DMS53 treated with DMSO at 0.1 percent for 48 hours (cell line): ENCODE measurements around the gene GABRG3.

Source experiments
- DNase-seq: peaks from one replicate; lab custom pipeline; 2025; ENCODE audit not compliant: unreplicated experiment; lab: John Stamatoyannopoulos, UW

GABRG3 gene

DNA sequence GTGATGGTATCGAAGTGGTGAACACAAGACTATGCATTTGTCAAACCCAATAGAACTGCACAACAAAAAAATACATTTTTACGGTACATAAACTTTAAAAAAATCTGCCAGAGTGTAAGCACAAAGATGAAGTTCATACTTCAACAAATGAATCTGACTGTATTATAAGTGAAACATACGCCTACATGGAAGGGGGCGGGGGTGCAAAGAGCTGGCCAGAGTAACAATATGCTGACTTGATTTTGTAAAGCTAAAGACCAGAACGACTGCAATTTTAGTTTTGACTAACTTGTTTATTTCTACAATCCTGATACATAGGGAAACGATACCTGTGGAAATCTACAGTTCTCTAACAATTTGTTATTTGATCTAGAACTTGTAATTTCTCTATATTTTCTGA lies 426.0 kb downstream of the GABRG3 start:
- DNase-seq, result no peak

GRCh38 chr15:27398631-27399161 lies 427.7 kb downstream of the GABRG3 start:
- DNase-seq, result no peak

DNA sequence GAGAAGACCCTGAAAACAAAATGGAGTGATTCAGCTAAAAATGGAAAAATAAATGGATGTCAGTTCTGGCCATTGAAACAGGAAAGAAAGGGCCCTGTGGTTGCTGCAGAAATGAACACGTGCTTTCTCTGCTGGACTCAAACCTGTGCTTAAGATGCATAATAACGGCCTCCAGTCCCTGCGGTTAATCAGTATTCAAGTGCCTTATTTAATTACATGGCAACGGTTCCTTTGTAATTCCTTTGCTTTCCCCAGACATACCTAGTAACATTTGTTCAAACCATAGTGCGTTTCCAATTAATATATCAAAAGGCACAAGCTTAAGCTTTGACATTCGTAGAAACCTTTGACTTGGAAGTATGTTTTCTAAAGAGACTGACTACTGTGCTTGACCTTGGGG lies 428.3 kb downstream of the GABRG3 start:
- no peak for DNase-seq

GRCh38 chr15:27401471-27401870 lies 430.5 kb downstream of the GABRG3 start:
- no peak for DNase-seq

DNA sequence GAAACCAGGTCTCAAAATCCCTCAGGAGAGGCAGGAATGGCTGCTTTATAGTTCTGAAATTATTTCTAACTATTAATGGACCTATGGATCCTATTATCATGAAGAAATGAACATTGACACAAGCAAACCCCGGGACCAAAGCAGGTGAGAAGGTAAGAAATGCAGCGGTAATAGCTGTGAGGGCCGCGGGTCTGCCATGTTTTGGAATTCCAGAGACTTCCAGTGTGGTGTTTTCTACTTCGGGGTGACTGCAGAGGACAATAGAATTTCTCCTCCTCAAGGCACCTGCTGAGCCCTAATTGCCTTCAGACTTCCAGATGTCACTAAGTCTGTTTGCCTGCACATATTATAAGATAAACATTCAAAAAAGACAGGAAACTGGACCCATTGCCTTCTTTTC lies 437.4 kb downstream of the GABRG3 start:
- no peak for DNase-seq

- peak; percentile 93 for DNase-seq
Observed at GRCh38 chr15:27410996-27411605, 440.1 kb downstream of the GABRG3 start.

- peak; percentile 73 for DNase-seq
Observed at GRCh38 chr15:27412415-27412814, 441.4 kb downstream of the GABRG3 start.

- DNase-seq, result no peak
Observed at GRCh38 chr15:27414168-27414870, 443.3 kb downstream of the GABRG3 start.

DNA sequence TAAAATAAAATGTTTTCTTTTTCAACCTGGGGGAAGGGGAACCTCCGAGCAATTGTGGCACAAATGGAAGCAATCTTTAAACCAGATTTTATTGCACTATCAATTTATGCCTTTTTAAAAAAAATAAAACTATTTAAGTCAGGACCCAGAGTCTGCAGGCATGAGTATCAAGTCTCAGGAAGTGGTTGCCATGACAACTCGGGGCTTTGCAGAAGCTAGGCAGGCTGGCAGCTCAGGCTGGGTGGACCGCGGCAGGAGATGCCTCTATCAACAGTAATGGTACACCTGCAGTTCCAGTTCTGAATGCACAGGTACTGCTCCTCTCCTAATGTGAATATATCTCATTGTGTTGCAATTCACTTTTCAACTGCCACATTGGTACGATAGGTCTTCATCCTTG lies 447.7 kb downstream of the GABRG3 start:
- no peak for DNase-seq

GRCh38 chr15:27422997-27423396 lies 452.0 kb downstream of the GABRG3 start:
- DNase-seq, result no peak

DNA sequence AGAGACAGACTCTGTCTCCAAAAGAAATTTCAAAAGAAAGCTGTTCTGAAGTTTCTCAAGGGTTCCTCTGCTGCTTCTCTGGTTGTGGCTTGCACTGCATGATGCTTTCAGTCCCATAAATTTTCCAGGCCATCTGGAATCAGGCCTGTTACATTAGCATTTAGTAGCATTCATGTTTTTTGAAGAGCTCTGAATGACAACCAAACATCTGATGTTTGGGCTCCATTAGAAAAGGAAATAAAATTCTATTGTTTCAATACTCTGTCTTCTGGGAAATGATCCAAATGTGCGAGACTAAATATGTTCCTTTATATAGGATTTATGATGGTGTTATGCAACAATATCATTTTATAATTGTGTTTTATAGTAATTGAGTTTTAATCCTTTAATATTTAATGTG lies 455.8 kb downstream of the GABRG3 start:
- no peak for DNase-seq

- no peak for DNase-seq
Observed at GRCh38 chr15:27427276-27427675, 456.3 kb downstream of the GABRG3 start.

- DNase-seq, result no peak
Observed at GRCh38 chr15:27428151-27428550, 457.2 kb downstream of the GABRG3 start.

GRCh38 chr15:27429577-27429976 lies 458.6 kb downstream of the GABRG3 start:
- no peak for DNase-seq

- no peak for DNase-seq
Observed at GRCh38 chr15:27433604-27434003, 462.6 kb downstream of the GABRG3 start.

DNA sequence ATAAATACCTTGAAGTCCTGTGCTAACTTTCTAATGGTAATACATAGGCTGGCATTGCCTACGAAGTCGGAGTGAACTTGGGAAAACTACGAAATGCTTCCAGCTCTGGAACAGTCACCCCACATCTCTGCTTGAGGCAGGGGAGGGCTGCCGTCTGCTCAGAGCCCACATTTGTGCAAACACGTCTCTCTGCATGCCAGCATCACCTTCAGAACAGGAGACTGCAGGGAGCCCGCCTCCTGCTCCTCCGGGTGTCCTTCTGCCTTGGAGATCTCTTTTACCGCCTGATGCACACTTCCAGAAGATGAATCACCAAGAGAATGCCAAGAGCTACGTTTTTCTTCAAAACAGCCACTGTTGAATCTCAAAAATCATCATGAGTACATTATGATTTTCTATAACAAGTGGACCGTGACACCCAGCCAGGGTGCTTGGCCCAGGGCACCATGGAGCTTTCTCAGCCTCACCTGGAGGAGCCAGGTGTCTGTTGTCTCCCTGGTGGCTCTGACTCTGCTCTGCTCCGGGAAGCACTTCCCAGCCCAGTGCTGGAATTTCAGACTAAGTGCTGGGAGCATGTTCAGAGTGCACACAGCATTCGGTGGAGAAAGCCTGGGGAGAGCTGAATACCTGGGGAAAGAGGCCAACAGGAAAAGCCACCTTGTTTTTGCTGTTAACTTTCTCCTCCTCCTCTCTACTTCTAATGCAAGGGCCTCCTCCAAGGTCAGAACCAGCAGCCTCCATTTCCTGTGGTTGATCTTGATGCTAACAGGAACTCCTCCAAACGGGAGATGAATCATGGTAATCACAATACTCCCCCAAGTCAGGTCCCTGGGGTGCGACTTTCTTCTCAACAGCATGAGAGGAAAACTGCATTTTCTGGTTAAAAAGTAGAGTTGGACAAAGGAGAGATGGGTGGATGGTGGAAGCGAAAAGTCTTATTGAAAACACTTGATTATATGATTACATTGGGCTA lies 467.7 kb downstream of the GABRG3 start:
- DNase-seq, result no peak

GRCh38 chr15:27441120-27441519 lies 470.1 kb downstream of the GABRG3 start:
- no peak for DNase-seq

DNA sequence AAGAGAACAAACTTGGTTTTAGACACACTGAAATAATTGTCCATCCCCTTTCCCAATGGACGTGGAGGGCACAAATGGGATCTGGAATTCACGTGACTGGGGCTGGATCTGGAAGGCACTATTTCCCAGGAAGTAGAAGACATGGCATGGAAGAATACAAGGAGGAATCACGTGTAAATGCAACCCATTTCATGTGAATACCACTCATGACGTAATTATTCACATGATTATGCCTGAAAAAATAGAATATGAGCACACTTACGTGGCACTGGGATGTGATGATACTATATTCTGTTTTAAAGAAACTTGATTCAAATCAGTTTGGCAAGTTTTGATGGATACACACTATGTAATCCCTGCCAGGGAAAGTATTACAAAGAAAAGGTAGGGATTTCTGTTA lies 477.3 kb downstream of the GABRG3 start:
- no peak for DNase-seq

GRCh38 chr15:27448986-27449385 lies 478.0 kb downstream of the GABRG3 start:
- DNase-seq, result no peak

GRCh38 chr15:27449941-27450340 lies 479.0 kb downstream of the GABRG3 start:
- DNase-seq, result no peak

DNA sequence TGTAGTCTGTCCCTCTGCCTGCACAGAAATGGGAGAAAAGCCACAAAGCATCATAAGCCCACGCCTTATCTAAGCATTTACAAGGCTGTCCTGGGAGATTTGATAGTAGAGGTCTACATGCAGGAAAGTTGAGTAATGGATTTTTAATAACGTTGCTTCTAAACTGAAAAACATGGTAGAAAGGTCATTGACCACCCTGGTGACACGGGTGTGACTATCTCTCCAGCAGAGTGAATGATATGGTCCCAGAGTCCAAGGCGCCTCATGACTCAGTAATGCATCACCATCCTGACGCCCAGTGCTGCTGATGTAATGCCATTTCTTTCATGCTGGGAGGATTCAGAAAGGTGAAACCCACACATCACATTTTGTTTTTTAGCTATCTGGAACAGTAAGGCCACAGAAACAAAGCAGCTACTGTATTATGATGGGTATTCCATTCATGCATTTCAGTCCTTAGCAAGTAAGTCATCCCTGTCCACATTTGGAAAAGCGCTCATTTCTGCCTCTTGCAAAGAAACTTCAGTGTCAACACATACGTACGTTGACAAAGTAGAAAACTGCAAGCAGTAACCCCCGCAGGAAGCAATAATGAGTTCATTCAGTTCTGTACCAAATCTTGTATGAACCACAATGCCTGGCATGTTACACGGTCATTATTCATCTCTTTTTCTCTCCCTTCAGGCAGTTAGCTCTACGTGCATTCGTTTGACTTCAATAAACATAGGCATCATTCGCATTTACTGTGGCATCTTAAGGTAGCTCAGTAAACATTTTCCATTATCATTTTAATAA lies 483.5 kb downstream of the GABRG3 start:
- no peak for DNase-seq
